Activated CD4-positive, alpha-beta T cell treated with anti-CD3 and anti-CD28 coated beads, Interleukin-2, amount 50 U/mL, for 48 hours (primary cell): Measurements from ENCODE around the gene TCIRG1.
A peak's percentile ranks its signal among the peaks of the same experiment; 100 is the strongest.
"Not testable (repeated sequence)": the region's sequence is repeated elsewhere in the genome, so short reads cannot be mapped to it uniquely, and the experiment has no call there.

Source experiments
- DNase-seq, 2 experiments: peaks; one replicate each; pipeline ENCODE4 v3.0.0-alpha.2; 2020

TCIRG1 gene

DNA sequence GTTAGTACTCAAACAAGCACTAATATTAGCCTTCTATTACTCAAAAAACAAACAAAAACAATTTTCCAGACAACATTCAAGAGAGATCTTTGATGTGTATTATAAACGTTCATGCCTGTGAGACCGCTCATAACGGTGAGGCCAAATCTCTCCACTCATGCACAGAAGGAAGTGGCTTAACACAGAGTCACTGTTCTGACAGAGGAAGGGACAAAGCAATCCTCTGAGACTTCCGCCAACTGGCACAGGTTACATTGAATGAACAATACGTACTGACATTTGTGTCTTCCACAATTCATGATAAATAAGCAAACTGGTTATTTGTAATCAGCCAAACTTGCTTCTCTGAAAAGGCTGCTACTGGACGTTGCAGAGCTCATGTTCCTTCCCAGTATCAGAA lies 51.9 kb downstream of the TCIRG1 start:
- DNase-seq, result no peak

DNA sequence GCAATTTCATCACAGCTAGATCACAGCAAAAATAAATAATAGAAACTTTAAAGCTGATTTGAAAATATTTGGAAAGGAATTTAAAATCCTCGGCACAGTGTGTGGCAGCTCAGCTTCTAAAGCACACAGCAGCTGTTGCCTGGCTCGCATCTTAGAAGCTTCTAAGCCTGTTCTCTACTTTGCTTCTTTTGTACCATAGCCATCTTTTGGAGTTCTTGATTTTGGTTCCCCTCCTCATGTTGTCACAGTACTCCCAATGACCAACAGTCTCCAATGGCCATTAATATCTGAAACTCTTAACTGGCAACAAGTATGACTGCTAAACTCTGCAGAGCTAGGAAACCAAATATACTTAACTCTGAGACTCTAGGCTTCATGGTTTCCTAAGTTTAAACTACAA lies 53.6 kb downstream of the TCIRG1 start:
- no peak for DNase-seq

DNA sequence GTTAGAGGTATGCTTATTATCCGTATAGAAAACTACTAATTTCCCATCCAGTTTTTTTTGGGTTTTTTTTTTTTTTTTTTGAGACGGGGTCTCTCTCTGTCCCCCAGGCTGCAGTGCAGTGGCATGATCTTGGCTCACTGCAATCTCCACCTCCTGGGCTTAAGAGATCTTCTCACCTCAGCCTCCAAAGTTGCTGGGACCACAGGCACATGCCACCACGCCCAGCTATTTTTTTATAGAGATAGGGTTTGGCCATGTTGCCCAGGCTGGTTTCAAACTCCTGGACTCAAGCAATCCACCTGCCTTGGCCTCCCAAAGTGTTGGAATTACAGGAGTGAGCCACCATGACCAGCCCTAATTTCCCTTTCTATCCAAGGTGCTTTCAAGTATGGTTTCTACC lies 54.1 kb downstream of the TCIRG1 start:
- not testable (repeated sequence) for DNase-seq

DNA sequence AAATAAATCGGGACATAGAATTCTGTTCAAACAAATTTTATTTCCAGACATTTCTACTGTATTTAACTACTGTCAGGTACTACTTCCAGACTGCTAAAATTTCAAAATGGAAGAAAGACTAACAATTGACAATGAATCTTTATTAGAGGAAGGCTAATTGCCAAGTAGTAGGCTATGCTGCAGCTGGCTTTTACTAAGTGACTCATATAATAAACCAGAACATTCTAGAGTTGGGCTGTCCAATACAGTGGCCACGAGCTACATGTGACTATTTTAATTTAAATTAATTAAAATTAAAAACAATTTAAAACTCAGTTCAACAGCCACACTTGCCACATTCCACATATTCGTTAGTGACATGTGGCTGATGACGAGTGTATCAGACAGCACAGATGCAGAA lies 54.7 kb downstream of the TCIRG1 start:
- DNase-seq, result no peak

DNA sequence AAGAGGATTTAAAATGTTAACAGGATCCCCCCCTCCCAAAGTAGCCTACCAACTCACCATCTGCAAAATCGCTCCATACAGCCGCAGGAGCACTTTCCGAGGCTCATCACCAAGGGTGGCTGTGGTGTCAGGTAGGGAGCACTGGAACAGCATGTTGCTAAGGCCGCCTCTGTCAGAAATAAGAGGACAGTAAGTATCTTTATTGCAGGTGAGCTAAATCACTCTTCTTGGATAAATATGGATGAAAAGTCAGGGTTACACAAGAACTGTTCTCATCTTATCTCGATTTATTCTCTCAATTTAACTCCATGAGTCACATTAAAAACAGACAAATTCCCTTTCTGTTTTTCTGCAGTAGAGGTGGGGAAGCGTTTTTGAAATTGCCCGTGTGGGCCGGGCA lies 58.1 kb downstream of the TCIRG1 start:
- DNase-seq, result no peak

DNA sequence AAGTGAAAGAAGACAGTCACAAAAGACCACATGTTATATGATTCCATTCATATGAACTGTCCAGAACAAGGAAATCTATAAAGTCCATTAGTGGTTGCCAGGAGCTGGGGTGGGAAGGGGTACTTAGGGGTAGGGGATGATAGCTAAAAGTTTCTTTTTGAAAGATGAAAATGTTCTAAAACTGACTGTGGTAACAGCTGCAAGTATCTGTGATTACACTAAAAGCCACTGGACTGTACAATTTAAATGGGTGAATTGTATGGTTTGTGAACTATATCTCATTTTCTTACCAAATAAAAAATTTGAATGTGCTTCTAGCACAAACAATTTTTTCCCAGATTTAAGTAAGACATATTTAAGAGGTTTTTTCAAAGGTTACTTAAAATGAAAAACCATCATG lies 60.2 kb downstream of the TCIRG1 start:
- DNase-seq, result no peak

DNA sequence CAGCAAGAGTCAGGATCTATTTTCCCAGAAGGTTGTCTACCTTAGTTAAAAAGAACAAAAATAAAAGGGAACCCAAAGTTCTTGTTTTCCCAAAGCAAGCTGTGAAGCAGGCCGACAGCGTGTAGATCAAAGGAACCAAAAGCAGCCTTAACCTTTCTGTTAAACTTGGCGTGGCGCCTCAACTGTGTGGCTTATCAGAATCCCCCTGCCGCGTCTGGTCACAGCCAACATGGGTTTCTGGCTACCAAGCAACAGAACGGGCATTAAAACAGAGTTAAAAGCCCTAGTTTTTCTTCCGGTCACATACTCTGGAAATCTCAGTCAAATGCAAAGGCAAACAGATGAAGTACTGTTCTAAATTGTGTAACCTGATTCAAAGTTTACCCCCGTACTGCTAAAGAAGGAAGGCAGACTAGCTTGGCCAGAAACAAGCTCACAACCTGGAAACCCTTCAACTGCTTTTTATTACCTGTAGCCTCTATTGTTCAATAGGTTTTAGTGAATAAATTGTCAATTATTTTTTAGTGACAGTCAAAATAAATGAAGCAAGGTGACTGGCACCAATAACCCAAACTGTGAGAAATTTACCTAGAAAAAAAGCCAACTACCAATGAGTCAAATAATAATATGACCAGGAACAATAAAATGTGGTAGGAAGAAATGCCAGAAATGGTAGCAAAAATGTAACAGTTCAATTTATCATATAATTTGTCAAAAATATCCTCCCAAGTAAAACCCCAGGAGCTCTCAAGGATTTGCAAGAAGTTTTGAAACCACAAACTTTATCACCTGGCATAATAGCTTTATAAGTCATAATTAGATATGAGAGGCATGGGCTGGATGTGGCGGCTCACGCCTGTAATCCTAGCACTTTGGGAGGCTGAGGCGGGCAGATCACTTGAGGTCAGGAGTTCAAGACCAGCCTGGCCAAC lies 60.9 kb downstream of the TCIRG1 start:
- DNase-seq, result peak; percentile 15 to 24
